ENCODE results near the gene CHRM4. TPM values are rescaled to one million over a fixed set of nuclear protein-coding genes. Genes with fewer than 3 reads are reported as not detected.

Gene CHRM4
- total RNA-seq, 1 experiment from 2014 or later, result not detected

DNA sequence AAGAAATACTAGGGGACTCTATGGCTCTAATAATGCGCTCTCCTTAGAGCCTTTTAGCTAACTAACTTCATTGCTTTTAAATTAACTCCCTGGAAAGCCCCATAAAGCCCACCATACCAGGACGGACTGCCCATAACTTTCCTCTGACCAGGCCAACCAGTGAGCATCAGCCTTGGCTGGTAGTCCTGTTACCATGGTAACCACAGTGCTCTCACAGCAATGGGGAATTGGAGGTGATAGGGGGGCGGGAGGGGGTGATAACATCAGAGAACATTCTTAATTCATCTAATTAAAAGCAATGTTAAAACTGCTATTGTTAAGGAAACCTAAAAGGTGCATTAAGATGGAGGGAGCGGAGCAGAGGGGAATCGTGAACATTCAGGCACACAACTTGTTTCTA lies 27.2 kb upstream of the CHRM4 start:
- Mint-ChIP-seq H3K36me3 (ENCODE audit: insufficient read depth, unreplicated experiment) (peaks cover 15% of the 10 kb centered on the region), H3K27ac (ENCODE audit: unreplicated experiment) (no peak overlapping the region), H3K27me3 (ENCODE audit: unreplicated experiment) (no peaks in the 10 kb centered on the region), H3K4me3 (ENCODE audit: low read depth, unreplicated experiment) (no peak overlapping the region), H3K9me3 (ENCODE audit: low read depth, unreplicated experiment) (no peaks in the 10 kb centered on the region), H3K4me1 (ENCODE audit: low read depth, unreplicated experiment) (no peaks in the 10 kb centered on the region)
- CTCF ChIA-PET, result no interaction called here
- no TSS peak for BruUV-seq (replicated peaks)
- no peak for DNase-seq
- TF ChIP-seq, protein P1, sequence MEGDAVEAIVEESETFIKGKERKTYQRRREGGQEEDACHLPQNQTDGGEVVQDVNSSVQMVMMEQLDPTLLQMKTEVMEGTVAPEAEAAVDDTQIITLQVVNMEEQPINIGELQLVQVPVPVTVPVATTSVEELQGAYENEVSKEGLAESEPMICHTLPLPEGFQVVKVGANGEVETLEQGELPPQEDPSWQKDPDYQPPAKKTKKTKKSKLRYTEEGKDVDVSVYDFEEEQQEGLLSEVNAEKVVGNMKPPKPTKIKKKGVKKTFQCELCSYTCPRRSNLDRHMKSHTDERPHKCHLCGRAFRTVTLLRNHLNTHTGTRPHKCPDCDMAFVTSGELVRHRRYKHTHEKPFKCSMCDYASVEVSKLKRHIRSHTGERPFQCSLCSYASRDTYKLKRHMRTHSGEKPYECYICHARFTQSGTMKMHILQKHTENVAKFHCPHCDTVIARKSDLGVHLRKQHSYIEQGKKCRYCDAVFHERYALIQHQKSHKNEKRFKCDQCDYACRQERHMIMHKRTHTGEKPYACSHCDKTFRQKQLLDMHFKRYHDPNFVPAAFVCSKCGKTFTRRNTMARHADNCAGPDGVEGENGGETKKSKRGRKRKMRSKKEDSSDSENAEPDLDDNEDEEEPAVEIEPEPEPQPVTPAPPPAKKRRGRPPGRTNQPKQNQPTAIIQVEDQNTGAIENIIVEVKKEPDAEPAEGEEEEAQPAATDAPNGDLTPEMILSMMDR (IDR thresholded peaks at IDR 0.05; ENCODE audit: unreplicated experiment), result no peak
- intact Hi-C loops (cut with micrococcal nuclease; ENCODE audit: unreplicated experiment), result no loop called here

DNA sequence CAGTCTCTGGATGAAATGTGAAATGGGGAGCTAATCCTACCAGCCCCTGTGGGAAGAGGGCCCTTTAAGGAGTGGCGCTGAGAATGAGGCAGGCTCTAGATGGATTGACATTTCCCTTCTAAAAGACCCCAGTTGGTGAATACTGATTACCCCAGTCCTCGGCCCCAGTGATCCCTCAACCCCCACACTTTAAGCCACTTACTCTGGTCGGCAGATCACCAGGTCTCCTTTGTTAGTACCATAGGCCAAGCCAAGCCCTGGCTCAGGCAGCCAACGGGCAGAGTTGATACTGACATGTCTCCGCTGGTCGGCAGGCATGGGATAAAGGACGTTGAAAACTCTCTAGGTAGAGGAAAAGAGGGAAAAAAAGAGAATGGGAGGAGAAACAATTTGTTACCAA lies 26.1 kb upstream of the CHRM4 start:
- CTCF ChIA-PET, result no interaction called here
- no peaks in the 10 kb centered on the region for H3K27me3 Mint-ChIP-seq (ENCODE audit: unreplicated experiment)
- intact Hi-C loops (cut with micrococcal nuclease; ENCODE audit: unreplicated experiment), result no loop called here
- no peaks in the 10 kb centered on the region for H3K4me1 Mint-ChIP-seq (ENCODE audit: low read depth, unreplicated experiment)
- H3K9me3 Mint-ChIP-seq (ENCODE audit: low read depth, unreplicated experiment), result no peaks in the 10 kb centered on the region
- peaks cover 15% of the 10 kb centered on the region for H3K36me3 Mint-ChIP-seq (ENCODE audit: insufficient read depth, unreplicated experiment)
- TF ChIP-seq, protein P1 (IDR thresholded peaks at IDR 0.05; ENCODE audit: unreplicated experiment), result no peak
- BruUV-seq (replicated peaks), result no TSS peak
- no peak overlapping the region for H3K27ac Mint-ChIP-seq (ENCODE audit: unreplicated experiment)
- no peak overlapping the region for H3K4me3 Mint-ChIP-seq (ENCODE audit: low read depth, unreplicated experiment)
- DNase-seq, result no peak

DNA sequence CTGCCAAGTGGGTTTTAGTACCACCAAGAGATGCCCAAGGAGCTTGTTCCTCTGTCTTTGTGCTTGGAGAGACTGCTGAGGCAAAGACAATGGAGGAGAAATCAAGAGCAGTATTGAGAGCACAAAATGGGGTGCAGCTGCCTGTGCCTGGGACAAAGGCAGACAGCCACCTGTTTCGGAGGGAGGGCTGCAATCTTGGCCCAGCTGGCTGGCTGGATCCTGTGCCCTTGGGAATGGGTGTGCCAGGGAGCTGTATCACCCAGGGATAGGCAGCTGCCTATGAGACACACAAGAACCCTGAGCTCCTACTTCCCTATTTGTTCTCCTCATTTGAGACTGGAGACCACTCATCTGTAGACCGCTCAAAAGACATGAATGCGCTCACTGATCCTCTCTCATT lies 23.3 kb upstream of the CHRM4 start:
- Mint-ChIP-seq H3K36me3 (ENCODE audit: insufficient read depth, unreplicated experiment) (peaks cover 11% of the 10 kb centered on the region), H3K9me3 (ENCODE audit: low read depth, unreplicated experiment) (no peaks in the 10 kb centered on the region), H3K27ac (ENCODE audit: unreplicated experiment) (no peak overlapping the region), H3K27me3 (ENCODE audit: unreplicated experiment) (no peaks in the 10 kb centered on the region), H3K4me1 (ENCODE audit: low read depth, unreplicated experiment) (no peaks in the 10 kb centered on the region), H3K4me3 (ENCODE audit: low read depth, unreplicated experiment) (no peak overlapping the region)
- TF ChIP-seq, protein P1 (IDR thresholded peaks at IDR 0.05; ENCODE audit: unreplicated experiment), result no peak
- BruUV-seq (replicated peaks), result no TSS peak
- intact Hi-C loops (cut with micrococcal nuclease; ENCODE audit: unreplicated experiment), result no loop called here
- CTCF ChIA-PET, result no interaction called here
- no peak for DNase-seq

DNA sequence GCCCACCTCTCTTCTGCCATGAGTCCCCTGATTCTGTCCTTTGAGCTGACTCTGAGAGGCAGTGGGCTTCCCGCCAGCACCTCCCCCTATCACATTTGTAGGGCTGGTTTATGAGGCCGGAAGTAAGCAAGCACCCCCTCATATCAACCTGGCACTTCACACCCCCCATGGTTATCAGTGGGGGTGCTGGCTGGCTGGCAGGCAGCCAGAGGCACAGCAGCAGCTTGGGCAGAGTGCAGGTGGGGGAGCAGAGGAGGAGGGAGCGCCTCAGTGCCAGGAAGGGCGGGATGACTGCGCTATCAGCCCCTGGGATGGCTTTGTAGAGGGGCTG lies 22.9 kb upstream of the CHRM4 start:
- Mint-ChIP-seq H3K4me1 (ENCODE audit: low read depth, unreplicated experiment) (no peaks in the 10 kb centered on the region), H3K4me3 (ENCODE audit: low read depth, unreplicated experiment) (no peak overlapping the region), H3K9me3 (ENCODE audit: low read depth, unreplicated experiment) (no peaks in the 10 kb centered on the region), H3K27me3 (ENCODE audit: unreplicated experiment) (no peaks in the 10 kb centered on the region), H3K27ac (ENCODE audit: unreplicated experiment) (no peak overlapping the region), H3K36me3 (ENCODE audit: insufficient read depth, unreplicated experiment) (peaks cover 11% of the 10 kb centered on the region)
- no peak for DNase-seq
- intact Hi-C loops (cut with micrococcal nuclease; ENCODE audit: unreplicated experiment), result no loop called here
- BruUV-seq (replicated peaks), result no TSS peak
- CTCF ChIA-PET, result no interaction called here
- TF ChIP-seq, protein P1 (IDR thresholded peaks at IDR 0.05; ENCODE audit: unreplicated experiment), result no peak
